Cardiac fibroblast (primary cell): ENCODE results near the gene SH3PXD2B.

Source experiments
- DNase-seq, 2 donors: peaks; one replicate each; pipeline versions ENCODE4 v3.0.0 to v3.0.0-alpha.2; 2010; ENCODE audit warnings: low read depth in 2 of 2
- H3K4me3 ChIP-seq, 2 donors: replicated peaks in 1 of 2; 1 replicate in 1 of 2; 2 replicates in 1 of 2; pipeline ENCODE4 v1.5.1; 2011; ENCODE audit warnings: low read depth in 2 of 2, low read length in 2 of 2, mild to moderate bottlenecking in 2 of 2, moderate library complexity in 1 of 2
- CTCF ChIP-seq: IDR thresholded peaks from one replicate; pipeline ENCODE4 v1.5.1; 2011; ENCODE audit warnings: low read depth, mild to moderate bottlenecking, low read length, inconsistent platforms

SH3PXD2B gene

GRCh38 chr5:172276214-172276613 is 178.1 kb downstream of the SH3PXD2B start:
- peak; percentile 27 to 81 for DNase-seq
- TF ChIP-seq CTCF = no peak
- H3K4me3 ChIP-seq = no peak overlapping the region
